H9 (cell line): ENCODE results near the gene HERPUD2. TPM values are rescaled to one million over a fixed set of nuclear protein-coding genes. Genes with fewer than 3 reads are reported as not detected.

ENCODE experiments used
- DNase-seq: peaks from one replicate; pipeline ENCODE4 v3.0.0-alpha.2; 2017
- H2AFZ ChIP-seq: one replicate; pipeline ENCODE4 v1.6.1; 2013; ENCODE audit warnings: mild to moderate bottlenecking, low read length, control low read depth, moderate library complexity
- H2AK5ac ChIP-seq: 2 replicates; pipeline ENCODE4 v1.6.1; 2013; ENCODE audit warnings: low read length, control low read depth, mixed read lengths; ENCODE audit not compliant: insufficient read length
- H2BK120ac ChIP-seq: one replicate; pipeline ENCODE4 v1.6.1; 2013; ENCODE audit warnings: low read depth, mild to moderate bottlenecking, low read length, control low read depth, inconsistent platforms; ENCODE audit not compliant: poor library complexity, severe bottlenecking
- H2BK12ac ChIP-seq: 2 replicates; pipeline ENCODE4 v1.6.1; 2013; ENCODE audit warnings: low read length, control low read depth, mixed read lengths, low read depth; ENCODE audit not compliant: insufficient read length
- H2BK15ac ChIP-seq: 2 replicates; pipeline ENCODE4 v1.6.1; 2013; ENCODE audit warnings: low read depth, low read length, control low read depth
- H2BK20ac ChIP-seq: one replicate; pipeline ENCODE4 v1.6.1; 2013; ENCODE audit warnings: low read depth, mild to moderate bottlenecking, low read length, control low read depth, inconsistent platforms; ENCODE audit not compliant: poor library complexity, severe bottlenecking
- H2BK5ac ChIP-seq: 2 replicates; pipeline ENCODE4 v1.6.1; 2013; ENCODE audit warnings: low read length, control low read depth, mixed read lengths; ENCODE audit not compliant: insufficient read length
- H3K14ac ChIP-seq: 2 replicates; pipeline ENCODE4 v1.6.1; 2013; ENCODE audit warnings: low read length, control low read depth; ENCODE audit not compliant: insufficient read depth
- H3K18ac ChIP-seq: 2 replicates; pipeline ENCODE4 v1.6.1; 2013; ENCODE audit warnings: low read depth, mild to moderate bottlenecking, mixed read lengths, low read length, control low read depth; ENCODE audit not compliant: insufficient read length
- H3K23ac ChIP-seq: 2 replicates; pipeline ENCODE4 v1.6.1; 2013; ENCODE audit warnings: low read length, control low read depth, mixed read lengths, low read depth; ENCODE audit not compliant: insufficient read length
- H3K23me2 ChIP-seq: 2 replicates; pipeline ENCODE4 v1.6.1; 2013; ENCODE audit warnings: low read depth, mild to moderate bottlenecking, mixed read lengths, low read length, control low read depth; ENCODE audit not compliant: insufficient read length, poor library complexity, severe bottlenecking
- H3K27ac ChIP-seq: 2 replicates; pipeline ENCODE4 v1.5.1; 2013; ENCODE audit warnings: low read length, control low read depth, mixed read lengths, low read depth; ENCODE audit not compliant: insufficient read length
- H3K27me3 ChIP-seq: 2 replicates; pipeline ENCODE4 v1.6.1; 2013; ENCODE audit warnings: low read length, control low read depth, inconsistent platforms; ENCODE audit not compliant: insufficient read depth
- H3K4ac ChIP-seq: 2 replicates; pipeline ENCODE4 v1.6.1; 2013; ENCODE audit warnings: low read depth, mild to moderate bottlenecking, control low read depth, inconsistent platforms, low read length, moderate library complexity
- H3K4me1 ChIP-seq: 2 replicates; pipeline ENCODE4 v1.6.1; 2013; ENCODE audit warnings: low read length, control low read depth, inconsistent platforms; ENCODE audit not compliant: insufficient read depth
- H3K4me2 ChIP-seq: 2 replicates; pipeline ENCODE4 v1.6.1; 2013; ENCODE audit warnings: low read length, control low read depth, mixed read lengths; ENCODE audit not compliant: insufficient read length, insufficient read depth
- H3K56ac ChIP-seq: 2 replicates; pipeline ENCODE4 v1.6.1; 2013; ENCODE audit warnings: low read depth, mild to moderate bottlenecking, mixed read lengths, low read length, control low read depth; ENCODE audit not compliant: insufficient read length
- H3K79me1 ChIP-seq: 2 replicates; pipeline ENCODE4 v1.6.1; 2013; ENCODE audit warnings: low read depth, mild to moderate bottlenecking, moderate library complexity, low read length, control low read depth, inconsistent platforms; ENCODE audit not compliant: insufficient read depth, poor library complexity, severe bottlenecking
- H3K79me2 ChIP-seq: 2 replicates; pipeline ENCODE4 v1.6.1; 2013; ENCODE audit warnings: low read length, control low read depth, inconsistent platforms; ENCODE audit not compliant: insufficient read depth
- H3K9ac ChIP-seq: 2 replicates; pipeline ENCODE4 v1.6.1; 2013; ENCODE audit warnings: low read length, control low read depth, mixed read lengths; ENCODE audit not compliant: insufficient read length; ENCODE audit errors: extremely low read depth
- H3K9me3 ChIP-seq: one replicate; pipeline ENCODE4 v1.6.1; 2013; ENCODE audit warnings: low read depth, low read length, inconsistent platforms; ENCODE audit not compliant: control insufficient read depth
- H3T11ph ChIP-seq: one replicate; pipeline ENCODE4 v1.6.1; 2013; ENCODE audit warnings: mild to moderate bottlenecking, low read length, control low read depth, inconsistent platforms
- H4K20me1 ChIP-seq: one replicate; pipeline ENCODE4 v1.6.1; 2013; ENCODE audit not compliant: control insufficient read depth, insufficient read length, insufficient read depth
- H4K5ac ChIP-seq: 2 replicates; pipeline ENCODE4 v1.6.1; 2013; ENCODE audit warnings: low read depth, mild to moderate bottlenecking, mixed read lengths, low read length, control low read depth; ENCODE audit not compliant: insufficient read length
- H4K8ac ChIP-seq: replicated peaks from 2 replicates; pipeline ENCODE4 v1.6.1; 2013; ENCODE audit warnings: low read length, control low read depth, mixed read lengths, low read depth; ENCODE audit not compliant: insufficient read length
- H4K91ac ChIP-seq: 2 replicates; pipeline ENCODE4 v1.6.1; 2013; ENCODE audit warnings: low read depth, mild to moderate bottlenecking, moderate library complexity, mixed read lengths, low read length, control low read depth; ENCODE audit not compliant: insufficient read length
- H3K27ac Mint-ChIP-seq, 3 experiments: 2 replicates in 2 of 3; 3 replicates in 1 of 3; pipeline ENCODE4 v1.8.0; 2020 to 2021; ENCODE audit warnings: mixed read lengths in 3 of 3, mild to moderate bottlenecking in 1 of 3, moderate library complexity in 1 of 3
- H3K27me3 Mint-ChIP-seq: 2 replicates; pipeline ENCODE4 v1.8.0; 2021; ENCODE audit warnings: low read depth, mild to moderate bottlenecking, moderate library complexity, mixed read lengths
- H3K36me3 Mint-ChIP-seq, 3 experiments: 2 replicates in 2 of 3; 3 replicates in 1 of 3; pipeline ENCODE4 v1.8.0; 2020 to 2021; ENCODE audit warnings: low read depth in 3 of 3, mixed read lengths in 3 of 3; ENCODE audit not compliant: insufficient read depth in 1 of 3
- H3K4me1 Mint-ChIP-seq, 2 experiments: 2 replicates each; pipeline ENCODE4 v1.8.0; 2020; ENCODE audit warnings: mixed read lengths in 2 of 2
- H3K4me3 Mint-ChIP-seq, 2 experiments: 2 replicates in 1 of 2; 3 replicates in 1 of 2; pipeline ENCODE4 v1.8.0; 2020 to 2021; ENCODE audit warnings: mild to moderate bottlenecking in 2 of 2, mixed read lengths in 2 of 2, moderate library complexity in 1 of 2
- H3K9me3 Mint-ChIP-seq, 2 experiments: 2 replicates in 1 of 2; 3 replicates in 1 of 2; pipeline ENCODE4 v1.8.0; 2020; ENCODE audit warnings: mild to moderate bottlenecking in 2 of 2, mixed read lengths in 2 of 2, moderate library complexity in 1 of 2
- CTCF ChIP-seq: fragments of 200-600 bp; sonication (generic); conservative IDR thresholded peaks from 3 replicates; pipeline ENCODE4 v1.8.0; 2021; ENCODE audit warnings: antibody characterized with exemption, mild to moderate bottlenecking
- WGBS: extraction: QIAGEN DNeasy Blood & Tissue Kit; methylation state at CpG from one replicate; pipeline ENCODE4 v1.1.7; 2013; ENCODE audit warnings: missing lambda C conversion rate, low lambda C conversion rate, mixed read lengths; ENCODE audit not compliant: insufficient read length; ENCODE audit errors: extremely low coverage; 5-methylcytosine and 5-hydroxymethylcytosine counted together
- total RNA-seq: library from RNA; stranded (reverse); gene quantifications from 2 replicates; pipeline ENCODE4 v1.2.1, GENCODE V29; 2021

Gene HERPUD2
- total RNA-seq, 1 experiment from 2014 or later, result 17.0 TPM

DNA sequence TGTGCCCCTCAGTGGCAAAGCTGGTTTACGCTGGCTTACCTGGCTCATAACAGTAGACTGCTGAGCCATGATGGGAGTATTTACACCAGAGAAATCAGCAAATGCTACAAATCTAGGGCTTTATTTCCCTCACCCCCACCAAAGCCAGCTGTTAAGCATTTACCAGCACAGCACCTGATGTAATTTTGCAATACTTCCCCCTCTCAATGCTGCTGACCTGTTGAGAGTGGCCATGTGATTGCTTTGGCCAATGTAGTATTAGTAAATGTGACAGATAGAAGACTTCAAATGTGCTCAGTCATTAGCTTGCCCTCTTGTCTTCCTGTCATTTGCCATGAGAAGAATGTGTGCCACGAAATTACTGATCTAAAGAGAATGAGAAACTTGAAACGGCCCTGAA, 46.6 kb downstream of the HERPUD2 start:
- Histone ChIP-seq H2BK12ac (no peak overlapping the region), H3K79me1 (no peaks in the 10 kb centered on the region), H3K27ac (no peak overlapping the region), H3K4me2 (no peak overlapping the region), H3K27me3 (no peaks in the 10 kb centered on the region), H4K5ac (no peak overlapping the region), H2BK20ac (no peak overlapping the region), H2AFZ (no peak overlapping the region), H3K4me1 (peaks cover 5% of the 10 kb centered on the region; the same call in 1 of the 2 replicates), H4K91ac (no peak overlapping the region), H3K18ac (no peak overlapping the region), H3K23ac (no peak overlapping the region), H4K20me1 (no peaks in the 10 kb centered on the region), H3K9me3 (no peaks in the 10 kb centered on the region), H3K14ac (no peak overlapping the region), H3T11ph (no peak overlapping the region), H2BK5ac (no peak overlapping the region), H2AK5ac (no peak overlapping the region), H4K8ac (no peak overlapping the region), H3K9ac (no peak overlapping the region), H2BK120ac (no peak overlapping the region), H3K23me2 (peaks cover 2% of the 10 kb centered on the region), H3K79me2 (no peaks in the 10 kb centered on the region), H3K4ac (no peak overlapping the region), H3K56ac (no peak overlapping the region), H2BK15ac (no peak overlapping the region)
- TF ChIP-seq CTCF, result no peak
- DNase-seq, result no peak
- peaks cover 0 to 10% of the 10 kb centered on the region in 2 experiments; a peak in 3 of 5 replicates for H3K9me3 Mint-ChIP-seq
- H3K4me1 Mint-ChIP-seq, result peaks cover 24 to 32% of the 10 kb centered on the region in 2 experiments
- H3K36me3 Mint-ChIP-seq, result peaks cover 13 to 24% (median 20%) of the 10 kb centered on the region in 3 experiments
- H3K27ac Mint-ChIP-seq, result peak overlapping the region in 2 of 3 experiments; percentile 39 to 48; a peak in 2 of 7 replicates
- WGBS, result no CpG with 5 or more reads among the region's 3 CpGs
- H3K27me3 Mint-ChIP-seq, result no peaks in the 10 kb centered on the region
- H3K4me3 Mint-ChIP-seq, result no peak overlapping the region
